AG04449 (cell line): ENCODE results near the gene RNF20.
"Not testable (repeated sequence)": the region's sequence is repeated elsewhere in the genome, so short reads cannot be mapped to it uniquely, and the experiment has no call there.

Source experiments
- CTCF ChIA-PET: fragments of 350-600 bp; formaldehyde crosslinking; extraction: SDS; loops from one replicate; lab custom pipeline; 2021; ENCODE audit warnings: antibody characterized with exemption; lab: Yijun Ruan, JAX
- POLR2A ChIA-PET: fragments of 400-600, 350-600 bp; formaldehyde crosslinking; extraction: SDS; loops from one replicate; lab custom pipeline; 2020; ENCODE audit warnings: antibody characterized with exemption, inconsistent platforms; lab: Yijun Ruan, JAX
- DNase-seq: peaks from one replicate; pipeline ENCODE4 v3.0.0-alpha.2; 2010; ENCODE audit warnings: low read depth, low spot score
- H3K4me3 ChIP-seq: 2 replicates; pipeline ENCODE4 v1.5.1; 2011; ENCODE audit warnings: low read depth, mild to moderate bottlenecking, control low read depth, low read length
- CTCF ChIP-seq: IDR thresholded peaks from one replicate; pipeline ENCODE4 v1.5.1; 2011; ENCODE audit warnings: mild to moderate bottlenecking, moderate library complexity, low read length, control low read depth, inconsistent platforms; ENCODE audit not compliant: insufficient read depth; ENCODE audit errors: missing control alignments

The RNF20 gene

GRCh38 chr9:101587332-101588043 is 53.8 kb downstream of the RNF20 start:
- no peak for DNase-seq
- H3K4me3 ChIP-seq, result no peak overlapping the region
- no peak for TF ChIP-seq CTCF
- ChIA-PET POLR2A (no interaction called here), CTCF (interaction anchor here (1.1 kb wide), 1 partner anchor 14 kb away, joined by 3 read pairs; no protein-coding TSS in a partner anchor)

- POLR2A ChIA-PET, H3K4me3 ChIP-seq, DNase-seq: not testable (repeated sequence)
- CTCF ChIA-PET, result interaction anchor here (1.1 to 1.5 kb wide), 2 partner anchors 9 to 12 kb away, joined by 3 to 4 read pairs; no protein-coding TSS in a partner anchor
Observed at GRCh38 chr9:101590074-101590473, 56.4 kb downstream of the RNF20 start.

- no peak for TF ChIP-seq CTCF
- ChIA-PET CTCF (interaction anchor here (1.0 kb wide), 1 partner anchor 11 kb away, joined by 4 read pairs; no protein-coding TSS in a partner anchor), POLR2A (no interaction called here)
- H3K4me3 ChIP-seq, result no peak overlapping the region
- no peak for DNase-seq
Observed at GRCh38 chr9:101590901-101591300, 57.2 kb downstream of the RNF20 start.

- ChIA-PET CTCF (interaction anchor here (1.0 kb wide), 1 partner anchor 10 kb away, joined by 4 read pairs; no protein-coding TSS in a partner anchor), POLR2A (no interaction called here)
- H3K4me3 ChIP-seq, result no peak overlapping the region
- no peak for DNase-seq
- no peak for TF ChIP-seq CTCF
Observed at GRCh38 chr9:101591787-101592446, 58.3 kb downstream of the RNF20 start.

- no peak overlapping the region for H3K4me3 ChIP-seq
- no peak for DNase-seq
- CTCF ChIA-PET, result no interaction called here
- no peak for TF ChIP-seq CTCF
- POLR2A ChIA-PET, result no interaction called here
Observed at GRCh38 chr9:101592788-101593187, 59.1 kb downstream of the RNF20 start.

- POLR2A ChIA-PET, result no interaction called here
- TF ChIP-seq CTCF, result no peak
Observed at GRCh38 chr9:101593345-101593744, 59.7 kb downstream of the RNF20 start.

More at GRCh38 chr9:101593345-101593744, 59.7 kb downstream of the RNF20 start:
- DNase-seq, result no peak
- no peak overlapping the region for H3K4me3 ChIP-seq
- CTCF ChIA-PET, result interaction anchor here (1.6 kb wide), 1 partner anchor 10 kb away, joined by 5 read pairs; no protein-coding TSS in a partner anchor
